ENCODE results near the gene LRP10.

The LRP10 gene

DNA sequence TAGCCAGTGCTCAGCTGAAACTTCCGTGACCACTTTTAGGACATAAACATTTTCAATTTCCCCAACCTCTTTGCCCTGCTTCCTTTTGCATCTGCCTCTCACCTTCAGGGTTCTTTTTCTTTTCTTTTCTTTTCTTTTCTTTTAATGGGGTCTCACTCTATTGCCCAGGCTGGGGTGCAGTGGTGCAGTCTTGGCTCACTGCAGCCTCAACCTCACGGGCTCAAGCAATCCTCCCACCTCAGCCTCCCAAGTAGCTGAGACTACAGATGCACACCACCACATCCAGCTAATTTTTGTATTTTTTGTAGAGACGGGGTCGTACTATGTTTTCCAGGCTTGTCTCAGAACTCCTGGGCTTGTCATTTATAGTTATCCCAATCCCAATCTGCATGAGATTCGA lies 4.7 kb upstream of the LRP10 start:
- DNase-seq: no peak

DNA sequence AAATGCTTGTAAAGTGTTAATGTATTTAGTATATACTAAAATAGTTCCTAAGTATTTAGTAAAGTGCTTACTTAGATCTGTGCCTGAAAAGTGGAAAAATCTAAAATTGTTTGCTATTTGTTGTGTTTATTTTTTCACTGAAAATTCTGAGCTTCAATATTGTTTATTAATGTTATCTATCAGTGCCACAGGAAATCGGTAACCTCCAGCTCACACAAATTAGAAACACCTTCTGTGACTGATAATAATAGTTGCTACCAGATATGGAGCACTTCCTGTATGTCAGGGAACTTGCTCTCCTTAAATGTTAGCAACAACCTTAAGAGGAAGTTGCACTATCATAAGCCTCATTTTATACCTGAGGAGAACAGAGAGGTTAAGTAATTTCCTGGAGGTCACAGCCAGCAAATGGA lies 723 bp upstream of the LRP10 start:
- no peak for DNase-seq

DNA sequence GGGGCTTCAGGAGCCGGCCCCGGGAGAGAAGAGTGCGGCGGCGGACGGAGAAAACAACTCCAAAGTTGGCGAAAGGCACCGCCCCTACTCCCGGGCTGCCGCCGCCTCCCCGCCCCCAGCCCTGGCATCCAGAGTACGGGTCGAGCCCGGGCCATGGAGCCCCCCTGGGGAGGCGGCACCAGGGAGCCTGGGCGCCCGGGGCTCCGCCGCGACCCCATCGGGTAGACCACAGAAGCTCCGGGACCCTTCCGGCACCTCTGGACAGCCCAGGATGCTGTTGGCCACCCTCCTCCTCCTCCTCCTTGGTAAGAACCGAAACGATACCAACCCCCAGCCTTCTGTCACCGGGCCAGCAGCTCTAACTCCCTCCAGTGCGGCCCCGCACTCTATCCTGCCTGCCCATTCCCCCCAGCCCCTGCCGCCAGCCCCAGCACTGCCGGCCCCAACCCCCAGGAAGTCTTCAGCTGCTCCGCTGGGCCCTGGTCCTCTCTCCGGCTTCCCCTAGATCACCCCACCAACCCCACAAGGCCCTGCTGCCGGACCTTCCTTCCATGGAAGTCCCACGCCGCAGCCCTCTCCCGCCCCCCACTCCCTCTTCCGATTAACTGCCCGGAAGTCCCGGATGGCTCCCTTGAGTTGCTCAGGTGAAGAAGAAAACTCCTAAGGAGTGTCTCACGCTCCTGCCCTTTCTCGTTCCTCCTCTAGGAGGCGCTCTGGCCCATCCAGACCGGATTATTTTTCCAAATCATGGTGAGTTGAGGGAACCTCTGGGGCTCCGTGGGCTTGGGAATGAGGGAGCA lies 693 bp downstream of the LRP10 start:
- DNase-seq: peak; percentile 83

DNA sequence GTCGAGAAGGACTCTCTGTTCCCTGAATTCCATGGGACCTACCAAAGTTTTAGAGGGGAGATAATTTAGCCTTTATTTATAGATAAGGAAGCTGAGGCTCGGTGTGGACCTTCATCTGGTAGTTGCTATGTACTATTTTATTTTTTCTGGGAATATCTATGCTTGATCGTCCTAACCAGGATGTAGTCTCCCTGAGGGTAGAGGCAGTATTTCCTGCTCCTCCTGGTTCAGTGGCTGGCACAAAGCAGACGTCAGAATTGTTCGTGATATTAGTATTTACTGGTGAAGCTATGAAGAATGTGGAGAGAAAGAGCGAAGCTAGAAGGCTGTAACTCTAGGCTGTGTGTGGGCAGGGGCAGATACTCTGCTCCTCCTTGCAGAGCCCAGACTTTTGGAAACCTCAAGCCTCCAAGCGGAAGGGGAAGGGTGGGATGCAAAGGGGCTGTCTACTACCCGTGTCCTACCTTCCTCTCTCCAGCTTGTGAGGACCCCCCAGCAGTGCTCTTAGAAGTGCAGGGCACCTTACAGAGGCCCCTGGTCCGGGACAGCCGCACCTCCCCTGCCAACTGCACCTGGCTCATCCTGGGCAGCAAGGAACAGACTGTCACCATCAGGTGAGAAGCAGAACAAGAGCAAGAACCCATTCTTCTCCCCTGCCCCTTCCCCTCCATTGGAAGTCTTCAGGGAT lies 1.4 kb downstream of the LRP10 start:
- DNase-seq: no peak

DNA sequence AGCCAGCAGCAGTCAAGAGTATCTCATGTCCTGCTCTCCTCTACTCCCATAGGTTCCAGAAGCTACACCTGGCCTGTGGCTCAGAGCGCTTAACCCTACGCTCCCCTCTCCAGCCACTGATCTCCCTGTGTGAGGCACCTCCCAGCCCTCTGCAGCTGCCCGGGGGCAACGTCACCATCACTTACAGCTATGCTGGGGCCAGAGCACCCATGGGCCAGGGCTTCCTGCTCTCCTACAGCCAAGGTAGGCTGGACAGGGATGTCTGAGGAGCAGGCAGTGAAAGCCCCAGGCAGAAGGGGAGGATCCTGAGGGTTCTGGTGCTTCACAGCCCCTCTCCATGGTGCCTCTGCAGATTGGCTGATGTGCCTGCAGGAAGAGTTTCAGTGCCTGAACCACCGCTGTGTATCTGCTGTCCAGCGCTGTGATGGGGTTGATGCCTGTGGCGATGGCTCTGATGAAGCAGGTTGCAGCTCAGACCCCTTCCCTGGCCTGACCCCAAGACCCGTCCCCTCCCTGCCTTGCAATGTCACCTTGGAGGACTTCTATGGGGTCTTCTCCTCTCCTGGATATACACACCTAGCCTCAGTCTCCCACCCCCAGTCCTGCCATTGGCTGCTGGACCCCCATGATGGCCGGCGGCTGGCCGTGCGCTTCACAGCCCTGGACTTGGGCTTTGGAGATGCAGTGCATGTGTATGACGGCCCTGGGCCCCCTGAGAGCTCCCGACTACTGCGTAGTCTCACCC lies 3.6 kb downstream of the LRP10 start:
- DNase-seq: no peak

DNA sequence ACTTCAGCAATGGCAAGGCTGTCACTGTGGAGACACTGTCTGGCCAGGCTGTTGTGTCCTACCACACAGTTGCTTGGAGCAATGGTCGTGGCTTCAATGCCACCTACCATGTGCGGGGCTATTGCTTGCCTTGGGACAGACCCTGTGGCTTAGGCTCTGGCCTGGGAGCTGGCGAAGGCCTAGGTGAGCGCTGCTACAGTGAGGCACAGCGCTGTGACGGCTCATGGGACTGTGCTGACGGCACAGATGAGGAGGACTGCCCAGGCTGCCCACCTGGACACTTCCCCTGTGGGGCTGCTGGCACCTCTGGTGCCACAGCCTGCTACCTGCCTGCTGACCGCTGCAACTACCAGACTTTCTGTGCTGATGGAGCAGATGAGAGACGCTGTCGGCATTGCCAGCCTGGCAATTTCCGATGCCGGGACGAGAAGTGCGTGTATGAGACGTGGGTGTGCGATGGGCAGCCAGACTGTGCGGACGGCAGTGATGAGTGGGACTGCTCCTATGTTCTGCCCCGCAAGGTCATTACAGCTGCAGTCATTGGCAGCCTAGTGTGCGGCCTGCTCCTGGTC lies 4.3 kb downstream of the LRP10 start:
- DNase-seq: no peak

DNA sequence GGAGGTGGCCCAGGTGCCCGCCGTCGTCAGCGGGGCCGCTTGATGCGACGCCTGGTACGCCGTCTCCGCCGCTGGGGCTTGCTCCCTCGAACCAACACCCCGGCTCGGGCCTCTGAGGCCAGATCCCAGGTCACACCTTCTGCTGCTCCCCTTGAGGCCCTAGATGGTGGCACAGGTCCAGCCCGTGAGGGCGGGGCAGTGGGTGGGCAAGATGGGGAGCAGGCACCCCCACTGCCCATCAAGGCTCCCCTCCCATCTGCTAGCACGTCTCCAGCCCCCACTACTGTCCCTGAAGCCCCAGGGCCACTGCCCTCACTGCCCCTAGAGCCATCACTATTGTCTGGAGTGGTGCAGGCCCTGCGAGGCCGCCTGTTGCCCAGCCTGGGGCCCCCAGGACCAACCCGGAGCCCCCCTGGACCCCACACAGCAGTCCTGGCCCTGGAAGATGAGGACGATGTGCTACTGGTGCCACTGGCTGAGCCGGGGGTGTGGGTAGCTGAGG lies 5.5 kb downstream of the LRP10 start:
- DNase-seq: no peak

DNA sequence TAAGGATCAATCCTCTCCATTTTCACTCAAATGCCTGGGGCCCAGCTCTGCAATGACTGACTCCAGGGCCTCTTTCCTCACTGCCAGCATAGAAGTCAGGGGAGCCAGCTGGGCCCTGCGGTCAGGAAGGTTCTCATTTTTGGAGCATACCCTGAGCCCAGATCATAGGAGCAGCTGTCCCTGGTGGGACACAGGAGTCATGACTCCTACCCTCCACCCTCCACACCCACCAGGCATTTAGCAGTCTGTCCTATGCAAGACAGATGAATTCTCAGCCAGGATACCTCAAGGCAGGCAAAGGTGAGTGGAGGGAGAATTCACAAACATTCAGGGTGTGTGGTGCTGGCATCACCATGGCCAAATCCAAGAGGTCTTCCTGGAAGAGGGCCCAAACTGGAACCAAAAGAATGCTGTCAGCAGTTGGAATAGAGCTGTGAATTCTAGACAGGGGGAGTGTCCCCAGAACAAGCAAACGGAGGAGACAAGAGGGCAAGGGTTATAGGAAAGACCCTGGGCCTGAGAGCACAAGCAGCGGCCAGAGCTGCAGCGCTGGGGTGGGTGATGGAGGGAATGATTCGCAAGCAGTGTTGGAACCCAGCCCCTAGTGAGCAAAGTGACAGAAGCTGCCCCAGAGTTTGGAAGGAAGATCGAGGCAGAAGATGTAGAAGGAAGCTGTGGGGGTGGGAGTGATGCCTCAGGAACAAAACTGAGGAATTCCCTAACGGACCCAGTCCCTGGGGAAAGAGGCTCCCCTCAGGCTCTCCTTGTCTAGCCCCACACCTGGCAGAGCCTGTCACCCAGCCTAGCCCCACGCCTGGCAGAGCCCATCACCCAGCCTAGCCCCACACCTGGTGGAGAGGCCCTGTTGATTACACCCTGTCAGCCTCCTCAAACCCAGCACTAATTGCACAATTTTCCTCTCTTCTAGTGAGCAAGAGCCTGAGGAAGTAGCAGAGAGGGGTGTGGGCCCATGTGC lies 7.0 kb downstream of the LRP10 start:
- DNase-seq: no peak

DNA sequence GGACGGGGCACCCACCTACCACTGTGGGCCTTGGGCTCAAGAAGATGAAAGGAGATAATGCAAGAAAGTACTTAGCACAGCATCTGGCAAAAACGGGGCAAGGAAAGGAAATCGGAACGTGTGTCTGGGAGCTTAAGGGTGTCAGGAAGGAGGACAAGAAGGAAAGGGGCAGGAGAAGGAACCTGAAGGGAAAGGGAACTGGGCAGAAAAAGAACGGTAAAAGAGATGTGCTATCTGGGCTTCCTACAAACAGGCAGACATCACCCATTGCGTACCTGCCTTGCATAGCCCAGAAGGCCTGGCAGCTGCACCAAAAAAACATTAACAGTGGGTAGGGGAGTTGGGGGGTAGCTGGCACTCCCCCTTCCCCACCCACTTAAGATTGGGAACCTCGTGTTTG lies 10.5 kb downstream of the LRP10 start:
- no peak for DNase-seq

DNA sequence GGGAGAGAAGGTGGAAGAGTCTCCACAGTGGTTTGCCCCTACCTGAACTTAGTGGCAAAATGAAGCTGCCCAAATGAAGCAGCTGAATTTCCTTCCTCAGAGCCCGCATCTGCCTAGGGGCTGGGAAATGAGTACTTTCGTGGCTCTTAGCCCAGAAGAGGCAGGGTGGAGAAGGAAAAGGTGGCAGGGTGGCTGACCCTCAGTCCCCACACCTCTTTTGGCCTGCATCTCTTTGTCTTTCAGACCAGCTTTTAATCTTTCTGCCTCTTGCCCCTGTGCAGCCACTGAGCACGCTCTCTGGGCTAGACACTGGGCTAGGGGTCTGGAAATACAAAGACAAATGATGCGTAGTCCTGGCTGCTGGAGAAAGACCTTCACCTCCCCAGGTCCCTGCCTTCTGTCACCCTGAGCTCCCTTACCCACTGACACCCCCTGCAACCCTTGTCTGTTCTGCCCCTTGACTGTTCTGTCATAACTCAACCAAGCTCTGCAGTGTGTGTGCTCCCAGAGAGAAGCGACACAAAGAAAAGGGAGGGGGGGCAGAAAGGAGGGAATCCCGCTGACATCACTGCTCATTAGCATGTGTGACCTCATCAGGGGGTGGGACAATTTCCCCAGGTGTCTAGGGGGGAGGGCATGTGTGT lies 11.1 kb downstream of the LRP10 start:
- DNase-seq: no peak

DNA sequence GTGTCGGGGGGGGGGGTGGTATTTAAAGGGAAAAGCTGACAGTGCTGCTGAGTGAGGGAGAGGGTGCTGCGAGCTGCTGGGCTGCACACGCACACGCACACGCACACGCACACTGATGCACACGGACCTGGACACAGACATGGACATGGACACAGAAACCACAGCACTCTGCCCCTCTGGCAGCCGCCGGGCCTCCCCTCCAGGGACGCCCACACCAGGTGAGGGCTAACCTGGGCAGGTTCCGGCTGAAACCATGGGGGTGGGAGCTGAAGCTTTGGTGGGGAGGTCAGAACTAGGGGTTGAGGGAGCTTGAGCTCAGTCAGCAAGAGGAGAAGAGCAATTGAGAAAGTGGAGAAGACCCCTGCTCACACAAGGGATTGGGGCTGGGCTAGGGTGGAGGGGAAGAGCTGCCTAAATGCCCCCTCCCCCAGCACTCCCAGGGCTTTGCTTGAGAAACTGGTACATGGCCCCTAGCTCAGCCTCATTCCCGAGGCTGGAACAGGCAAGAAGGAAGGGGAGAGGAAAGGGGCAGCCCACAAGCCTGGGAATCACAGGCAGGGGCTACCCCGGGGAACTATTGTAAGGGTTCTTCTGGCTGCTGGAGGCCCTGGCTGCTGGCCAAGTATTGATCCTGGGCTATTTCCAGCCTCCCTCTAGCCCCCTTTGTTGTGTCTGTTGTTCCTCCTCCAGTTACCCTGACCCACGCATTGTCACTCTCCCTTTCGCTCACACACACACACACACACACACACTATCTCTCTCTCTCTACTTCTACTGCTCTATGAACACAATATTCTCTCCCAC lies 11.8 kb downstream of the LRP10 start, which contains the start of gene REM2:
Gene REM2, plus strand, starts transcription at position 50 of the 804 bp plus-strand sequence. Its CDS starts 66 bp downstream, at position 116.
- no peak for DNase-seq

DNA sequence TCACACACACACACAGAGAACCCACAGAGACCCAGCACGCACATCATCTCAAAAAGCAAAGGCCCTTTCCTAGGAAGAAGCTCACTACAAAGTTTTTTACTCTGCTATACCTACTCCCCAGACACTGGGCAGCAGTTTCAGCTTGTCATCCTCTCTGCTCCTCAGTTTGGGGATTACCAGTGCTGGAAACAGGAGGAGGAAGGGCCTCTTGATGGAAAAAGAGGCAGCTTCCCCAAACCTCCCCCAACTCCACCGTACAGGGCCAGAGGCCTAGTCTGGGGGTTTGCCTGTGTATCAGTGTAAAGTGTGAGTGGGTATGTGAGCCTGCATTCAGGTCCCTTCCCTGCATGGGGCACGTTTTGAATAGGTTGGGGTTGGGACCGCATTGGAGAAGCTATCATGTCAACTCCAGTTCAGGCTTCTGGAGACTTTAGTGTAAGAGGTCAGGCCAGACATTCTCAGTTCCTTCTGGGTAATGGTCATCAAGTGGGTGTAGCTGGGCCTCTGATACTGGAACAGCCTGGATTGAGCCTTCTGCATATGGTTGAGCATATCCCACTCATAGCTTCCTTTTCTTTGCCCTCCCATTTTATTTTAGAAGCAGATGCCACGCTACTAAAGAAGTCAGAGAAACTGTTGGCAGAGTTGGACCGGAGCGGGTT lies 12.7 kb downstream of the LRP10 start:
- peak; percentile 25 for DNase-seq

DNA sequence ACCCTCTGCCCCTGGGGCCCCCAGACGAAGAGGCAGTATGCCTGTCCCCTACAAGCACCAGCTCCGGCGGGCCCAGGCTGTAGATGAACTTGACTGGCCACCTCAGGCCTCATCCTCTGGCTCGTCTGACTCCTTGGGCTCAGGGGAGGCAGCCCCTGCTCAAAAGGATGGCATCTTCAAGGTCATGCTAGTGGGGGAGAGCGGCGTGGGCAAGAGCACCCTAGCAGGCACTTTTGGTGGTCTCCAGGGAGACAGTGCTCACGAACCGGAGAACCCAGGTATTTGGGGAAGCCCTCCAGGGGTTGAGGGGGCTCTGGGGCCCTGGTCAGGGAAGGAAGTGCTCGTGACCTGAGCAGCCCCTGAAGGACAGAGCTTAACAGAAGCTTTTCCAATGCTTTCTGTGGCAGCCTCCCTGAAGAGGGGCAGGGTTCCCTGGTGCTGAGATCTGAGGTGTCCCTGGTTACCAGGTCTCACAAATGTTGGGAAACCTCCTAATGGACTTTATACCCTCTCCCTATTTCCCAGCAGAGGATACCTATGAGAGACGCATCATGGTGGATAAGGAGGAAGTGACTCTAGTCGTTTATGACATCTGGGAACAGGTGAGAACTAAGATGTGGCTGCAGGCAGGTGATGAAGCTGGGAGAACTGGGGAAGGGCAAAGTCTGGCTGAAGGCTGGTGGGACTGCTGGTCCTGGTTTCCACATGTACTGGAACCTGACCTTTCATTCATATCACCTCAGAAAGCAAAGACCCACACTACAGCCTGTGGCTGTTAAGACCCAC lies 13.4 kb downstream of the LRP10 start:
- DNase-seq: no peak

DNA sequence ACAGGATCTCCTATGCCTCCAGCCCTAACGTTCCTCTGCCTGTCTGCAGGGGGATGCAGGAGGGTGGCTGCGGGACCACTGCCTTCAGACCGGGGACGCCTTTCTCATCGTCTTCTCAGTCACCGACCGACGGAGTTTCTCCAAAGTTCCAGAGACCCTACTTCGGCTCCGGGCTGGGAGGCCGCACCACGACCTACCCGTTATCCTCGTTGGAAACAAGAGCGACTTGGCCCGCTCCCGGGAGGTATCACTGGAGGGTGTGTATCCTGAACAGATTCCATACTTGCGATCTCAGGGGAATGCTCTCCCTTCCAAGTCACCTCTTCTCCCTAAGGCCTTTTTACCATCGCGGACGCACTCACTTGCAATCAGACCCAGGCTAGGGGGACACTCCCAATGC lies 14.4 kb downstream of the LRP10 start:
- DNase-seq: no peak

DNA sequence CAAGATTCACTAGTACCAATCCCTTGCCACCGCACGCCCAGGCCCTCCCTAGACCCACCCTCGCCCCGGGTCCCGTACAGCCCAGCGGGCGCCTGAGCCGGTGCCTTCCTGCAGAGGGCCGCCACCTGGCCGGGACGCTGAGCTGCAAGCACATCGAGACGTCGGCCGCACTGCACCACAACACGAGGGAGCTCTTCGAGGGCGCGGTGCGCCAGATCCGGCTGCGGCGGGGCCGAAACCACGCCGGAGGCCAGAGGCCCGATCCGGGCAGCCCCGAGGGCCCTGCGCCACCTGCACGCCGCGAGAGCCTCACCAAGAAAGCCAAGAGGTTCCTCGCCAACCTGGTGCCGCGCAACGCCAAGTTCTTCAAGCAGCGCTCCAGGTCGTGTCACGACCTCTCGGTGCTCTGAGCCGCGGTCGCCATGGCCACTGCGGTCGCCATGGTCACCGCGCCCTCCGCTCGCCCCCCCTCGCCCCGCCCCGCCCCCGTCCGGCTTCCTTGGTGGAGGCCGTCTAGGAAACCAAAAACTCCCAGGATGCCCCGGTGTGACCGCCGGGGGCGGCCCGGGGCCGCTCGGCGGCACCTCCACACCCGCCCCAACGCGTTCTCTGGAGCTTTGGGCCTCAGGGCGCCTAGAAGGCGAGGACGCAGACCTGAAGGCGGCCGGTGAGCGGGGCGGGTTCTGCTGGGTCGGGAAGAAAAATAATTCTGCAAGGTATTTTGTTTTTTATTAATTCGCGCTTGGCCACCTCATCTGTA lies 15.1 kb downstream of the LRP10 start:
- peak; percentile 41 for DNase-seq

DNA sequence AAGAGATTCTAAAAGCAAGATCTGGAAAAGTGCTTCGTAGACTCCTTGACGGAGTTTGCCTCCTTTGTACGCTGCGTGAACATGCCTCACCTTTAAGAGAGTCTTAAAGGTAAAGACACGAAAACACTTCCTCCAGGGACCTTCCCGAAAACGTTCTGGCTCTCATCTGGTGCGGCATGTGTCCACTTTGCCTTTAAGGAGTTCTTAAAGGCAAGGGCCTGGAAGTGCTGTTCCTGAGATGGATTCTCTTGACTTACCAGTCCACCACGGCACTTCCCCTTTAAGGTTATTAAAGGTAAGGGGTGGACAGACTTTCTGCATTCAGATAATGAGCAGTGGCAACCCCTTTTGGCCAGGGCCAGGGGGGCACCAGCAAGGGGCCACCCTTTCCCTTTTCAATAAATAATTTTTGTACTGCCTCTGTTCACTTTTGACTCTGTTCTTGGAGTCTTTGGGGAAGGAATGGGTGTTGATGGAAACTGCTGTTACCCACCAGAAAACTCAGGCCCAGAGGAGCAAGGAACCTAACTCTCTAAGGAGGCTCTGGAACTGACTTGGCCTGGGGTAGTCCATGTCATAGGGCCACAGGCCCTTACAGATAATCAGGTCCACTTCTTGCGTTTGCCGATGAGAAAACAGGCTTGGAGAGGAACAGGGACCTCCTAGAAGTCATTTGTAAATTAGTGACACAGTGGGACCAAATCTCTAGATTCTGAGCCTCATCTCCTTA lies 15.9 kb downstream of the LRP10 start:
- DNase-seq: no peak

DNA sequence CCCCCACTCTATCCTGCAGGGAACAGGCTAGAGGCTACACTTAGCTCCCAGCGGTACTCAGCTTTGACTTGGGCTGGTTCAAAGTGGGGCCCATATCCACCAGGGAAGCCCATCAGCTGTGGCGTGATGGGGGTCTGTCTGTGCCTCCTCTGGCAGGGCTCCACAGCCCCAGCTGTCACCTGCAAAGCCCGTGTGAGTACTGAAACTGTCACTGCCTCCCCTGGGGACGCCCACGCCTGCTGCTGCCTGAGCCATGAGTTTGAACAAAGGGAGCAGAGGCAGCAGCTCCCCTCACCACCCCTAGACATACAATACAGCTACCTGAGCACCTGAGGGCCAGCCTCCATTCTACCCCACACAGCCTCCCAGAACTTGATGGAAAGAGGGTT lies 16.4 kb downstream of the LRP10 start:
- no peak for DNase-seq

DNA sequence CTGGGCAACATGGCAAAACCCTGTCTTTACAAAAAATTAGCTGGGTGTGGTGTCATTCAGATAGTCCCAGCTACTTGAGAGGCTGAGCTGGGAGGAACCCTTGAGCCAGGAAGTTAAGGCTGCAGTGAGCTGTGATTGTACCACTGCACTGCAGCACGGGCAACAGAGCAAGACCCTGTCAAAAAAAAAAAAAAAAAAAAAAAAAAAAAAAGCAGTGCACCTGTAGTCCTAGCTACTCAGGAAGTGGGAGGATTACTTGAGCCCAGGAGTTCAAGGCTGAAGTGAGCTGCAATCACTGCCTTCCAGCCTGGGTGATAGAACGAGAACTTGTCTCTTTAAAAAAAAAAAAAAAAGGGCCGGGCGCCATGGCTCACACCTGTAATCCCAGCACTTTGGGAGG lies 17.1 kb downstream of the LRP10 start:
- DNase-seq: no peak

Data from suppressor macrophage treated with lipopolysaccharide for 4 hours (primary cell).